DMS153 treated with DMSO at 0.1 percent for 48 hours (cell line): ENCODE data around the gene GPNMB.

Experiments
- DNase-seq: peaks from one replicate; lab custom pipeline; 2025; ENCODE audit not compliant: unreplicated experiment; lab: John Stamatoyannopoulos, UW

GPNMB gene

GRCh38 chr7:23268746-23269145 lies 22.2 kb downstream of the GPNMB start:
- DNase-seq, result no peak

GRCh38 chr7:23272275-23272674 lies 25.7 kb downstream of the GPNMB start:
- DNase-seq, result no peak

- DNase-seq, result peak; percentile 99
Observed at GRCh38 chr7:23273141-23273599, 26.6 kb downstream of the GPNMB start.

GRCh38 chr7:23275912-23276311 lies 29.3 kb downstream of the GPNMB start:
- peak; percentile 58 for DNase-seq

- DNase-seq, result no peak
Observed at GRCh38 chr7:23276376-23276775, 29.8 kb downstream of the GPNMB start.

- DNase-seq, result no peak
Observed at GRCh38 chr7:23276947-23277346, 30.4 kb downstream of the GPNMB start.

- peak; percentile 57 for DNase-seq
Observed at GRCh38 chr7:23277359-23277989, 30.9 kb downstream of the GPNMB start.

- no peak for DNase-seq
Observed at GRCh38 chr7:23279819-23280525, 33.4 kb downstream of the GPNMB start.

GRCh38 chr7:23283086-23283485 lies 36.5 kb downstream of the GPNMB start:
- DNase-seq, result no peak

GRCh38 chr7:23284871-23285270 lies 38.3 kb downstream of the GPNMB start:
- no peak for DNase-seq

GRCh38 chr7:23285657-23286646 lies 39.4 kb downstream of the GPNMB start:
- DNase-seq, result no peak

GRCh38 chr7:23287612-23288011 lies 41.0 kb downstream of the GPNMB start:
- no peak for DNase-seq

GRCh38 chr7:23290993-23291392 lies 44.4 kb downstream of the GPNMB start:
- no peak for DNase-seq

- no peak for DNase-seq
Observed at GRCh38 chr7:23291957-23292560, 45.5 kb downstream of the GPNMB start.

- no peak for DNase-seq
Observed at GRCh38 chr7:23292623-23293022, 46.0 kb downstream of the GPNMB start.

- DNase-seq, result no peak
Observed at GRCh38 chr7:23293500-23294073, 47.0 kb downstream of the GPNMB start.

- no peak for DNase-seq
Observed at GRCh38 chr7:23294549-23295400, 48.2 kb downstream of the GPNMB start.

GRCh38 chr7:23295401-23295697 lies 48.8 kb downstream of the GPNMB start:
- no peak for DNase-seq

- no peak for DNase-seq
Observed at GRCh38 chr7:23298141-23298881, 51.7 kb downstream of the GPNMB start.
